PC-9 (cell line): ENCODE measurements around the gene MAZ. TPM values are rescaled to one million over a fixed set of nuclear protein-coding genes. Genes with fewer than 3 reads are reported as not detected.

Experiments used
- BruUV-seq: library from RNA; stranded (reverse); fragments of 400-500 nt; replicated peaks from 2 replicates; lab custom pipeline; 2021; lab: Mats Ljungman, UMichigan
- CTCF ChIA-PET: fragments of 300-600 bp; sonication (Branson Sonifier 250); formaldehyde crosslinking; loops from one replicate; lab custom pipeline; 2022; ENCODE audit warnings: antibody characterized with exemption; lab: Charles Lee
- POLR2A ChIA-PET: fragments of 300-600 bp; sonication (Branson Sonifier 250); formaldehyde crosslinking; loops from one replicate; lab custom pipeline; 2022; ENCODE audit warnings: antibody characterized with exemption; ENCODE audit not compliant: unreplicated experiment; lab: Charles Lee
- DNase-seq, 2 experiments: peaks; one replicate each; pipeline versions ENCODE4 v3.0.0 to v3.0.0-alpha.2; 2015 to 2022; ENCODE audit warnings: mixed read lengths in 1 of 2
- H2AFZ ChIP-seq: fragments of 200-600 bp; sonication (generic); 2 replicates; pipeline ENCODE4 v1.8.1; 2017; ENCODE audit warnings: antibody characterized with exemption
- H3F3A ChIP-seq: fragments of 200-600 bp; sonication (generic); 2 replicates; pipeline ENCODE4 v1.8.1; 2017; ENCODE audit warnings: antibody characterized with exemption, mild to moderate bottlenecking, low read depth; ENCODE audit not compliant: insufficient read depth
- H3K27ac ChIP-seq: fragments of 200-600 bp; sonication (generic); 2 replicates; pipeline ENCODE4 v1.6.1; 2016; ENCODE audit warnings: mixed run types
- H3K27me3 ChIP-seq: fragments of 200-600 bp; sonication (generic); 2 replicates; pipeline ENCODE4 v1.6.1; 2016; ENCODE audit warnings: low read depth, mixed run types; ENCODE audit not compliant: insufficient read depth
- H3K36me3 ChIP-seq: fragments of 200-600 bp; sonication (generic); 2 replicates; pipeline ENCODE4 v1.6.1; 2016; ENCODE audit warnings: low read depth, mixed run types
- H3K4me1 ChIP-seq: fragments of 200-600 bp; sonication (generic); replicated peaks from 2 replicates; pipeline ENCODE4 v1.6.1; 2016; ENCODE audit warnings: mixed run types; ENCODE audit not compliant: insufficient read depth
- H3K4me2 ChIP-seq: fragments of 200-600 bp; sonication (generic); 2 replicates; pipeline ENCODE4 v1.6.1; 2017; ENCODE audit warnings: mixed run types
- H3K4me3 ChIP-seq: fragments of 200-600 bp; sonication (generic); 2 replicates; pipeline ENCODE4 v1.6.1; 2016; ENCODE audit warnings: mixed run types
- H3K79me2 ChIP-seq: fragments of 200-600 bp; sonication (generic); 2 replicates; pipeline ENCODE4 v1.6.1; 2017; ENCODE audit warnings: low read depth, mixed run types
- H3K9me2 ChIP-seq: fragments of 200-600 bp; sonication (generic); 2 replicates; pipeline ENCODE4 v1.8.1; 2017; ENCODE audit warnings: mild to moderate bottlenecking; ENCODE audit not compliant: insufficient read depth
- H3K9me3 ChIP-seq: fragments of 200-600 bp; sonication (generic); 2 replicates; pipeline ENCODE4 v1.8.1; 2016; ENCODE audit warnings: low read depth; ENCODE audit not compliant: insufficient read depth
- H4K20me1 ChIP-seq: fragments of 200-600 bp; sonication (generic); 2 replicates; pipeline ENCODE4 v1.8.1; 2017; ENCODE audit not compliant: insufficient read depth
- EZH2 ChIP-seq: fragments of 200-600 bp; sonication (generic); IDR thresholded peaks from 2 replicates; pipeline ENCODE4 v1.8.0; 2017; ENCODE audit warnings: antibody characterized with exemption, low read depth
- intact Hi-C: fragments of 100-400 bp; cut with micrococcal nuclease; formaldehyde crosslinking; loops from one replicate; pipeline ENCODE4 v1.10.0; 2022; ENCODE audit not compliant: unreplicated experiment
- total RNA-seq: library from RNA; stranded (reverse); gene quantifications from 2 replicates; pipeline ENCODE4 v1.2.3, GENCODE V29; 2021
- TF ChIP-seq, protein P1 (sequence below): fragments of 200-600 bp; sonication (generic); conservative IDR thresholded peaks from 2 replicates; pipeline ENCODE4 v1.6.1; 2017; ENCODE audit warnings: mixed run types, antibody characterized with exemption, mild to moderate bottlenecking, moderate library complexity

MAZ gene
- total RNA-seq, 1 experiment from 2014 or later, result 481 TPM

DNA sequence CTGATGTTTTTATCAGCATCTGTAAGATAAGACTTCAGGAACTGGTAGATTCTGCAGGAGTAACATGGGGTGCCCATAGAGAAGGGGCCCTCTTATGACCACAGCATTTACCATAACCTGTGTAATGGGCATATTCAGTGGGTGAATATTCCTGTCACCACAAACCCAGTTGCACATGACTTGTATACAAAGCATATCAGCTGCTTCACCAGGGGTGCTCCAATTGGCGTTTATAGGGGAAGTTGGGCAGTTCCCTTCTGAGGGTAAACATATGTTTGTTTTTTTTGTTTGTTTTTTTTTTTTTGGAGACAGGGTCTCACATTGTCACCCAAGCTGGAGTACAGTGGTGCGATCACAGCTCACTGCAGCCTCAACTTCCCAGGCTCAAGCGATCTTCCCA, 39.8 kb upstream of the MAZ start:
- no peaks in the 10 kb centered on the region for H3K9me2 ChIP-seq
- TF ChIP-seq, protein P1, sequence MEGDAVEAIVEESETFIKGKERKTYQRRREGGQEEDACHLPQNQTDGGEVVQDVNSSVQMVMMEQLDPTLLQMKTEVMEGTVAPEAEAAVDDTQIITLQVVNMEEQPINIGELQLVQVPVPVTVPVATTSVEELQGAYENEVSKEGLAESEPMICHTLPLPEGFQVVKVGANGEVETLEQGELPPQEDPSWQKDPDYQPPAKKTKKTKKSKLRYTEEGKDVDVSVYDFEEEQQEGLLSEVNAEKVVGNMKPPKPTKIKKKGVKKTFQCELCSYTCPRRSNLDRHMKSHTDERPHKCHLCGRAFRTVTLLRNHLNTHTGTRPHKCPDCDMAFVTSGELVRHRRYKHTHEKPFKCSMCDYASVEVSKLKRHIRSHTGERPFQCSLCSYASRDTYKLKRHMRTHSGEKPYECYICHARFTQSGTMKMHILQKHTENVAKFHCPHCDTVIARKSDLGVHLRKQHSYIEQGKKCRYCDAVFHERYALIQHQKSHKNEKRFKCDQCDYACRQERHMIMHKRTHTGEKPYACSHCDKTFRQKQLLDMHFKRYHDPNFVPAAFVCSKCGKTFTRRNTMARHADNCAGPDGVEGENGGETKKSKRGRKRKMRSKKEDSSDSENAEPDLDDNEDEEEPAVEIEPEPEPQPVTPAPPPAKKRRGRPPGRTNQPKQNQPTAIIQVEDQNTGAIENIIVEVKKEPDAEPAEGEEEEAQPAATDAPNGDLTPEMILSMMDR, result no peak
- TF ChIP-seq EZH2, result no peak
- no peak overlapping the region for H3K4me2 ChIP-seq
- H4K20me1 ChIP-seq, result no peaks in the 10 kb centered on the region
- ChIA-PET CTCF (no interaction called here), POLR2A (no interaction called here)
- BruUV-seq, result no TSS peak
- H3K4me1 ChIP-seq, result peaks cover 27% of the 10 kb centered on the region
- intact Hi-C loops, result no loop called here
- no peak overlapping the region for H2AFZ ChIP-seq
- H3K9me3 ChIP-seq, result no peaks in the 10 kb centered on the region
- H3K27me3 ChIP-seq, result no peaks in the 10 kb centered on the region
- no peaks in the 10 kb centered on the region for H3K36me3 ChIP-seq
- peaks cover 25% of the 10 kb centered on the region for H3F3A ChIP-seq
- no peak for DNase-seq
- no peaks in the 10 kb centered on the region for H3K79me2 ChIP-seq
- H3K4me3 ChIP-seq, result no peak overlapping the region
- H3K27ac ChIP-seq, result no peak overlapping the region

GRCh38 chr16:29767062-29767461, 39.3 kb upstream of the MAZ start:
- Histone ChIP-seq H3K9me2 (no peaks in the 10 kb centered on the region), H3F3A (peaks cover 25% of the 10 kb centered on the region), H3K27ac (no peak overlapping the region), H3K36me3 (no peaks in the 10 kb centered on the region), H3K27me3 (no peaks in the 10 kb centered on the region), H3K4me2 (no peak overlapping the region), H3K4me3 (no peak overlapping the region), H3K4me1 (peaks cover 29% of the 10 kb centered on the region), H3K79me2 (no peaks in the 10 kb centered on the region), H3K9me3 (no peaks in the 10 kb centered on the region), H2AFZ (no peak overlapping the region), H4K20me1 (no peaks in the 10 kb centered on the region)
- intact Hi-C loops, result no loop called here
- TF ChIP-seq, protein P1, result no peak
- TF ChIP-seq EZH2, result no peak
- CTCF ChIA-PET, result no interaction called here
- POLR2A ChIA-PET, result no interaction called here
- BruUV-seq, result no TSS peak
- no peak for DNase-seq

- ChIA-PET POLR2A (no interaction called here), CTCF (no interaction called here)
- Histone ChIP-seq H3K79me2 (no peaks in the 10 kb centered on the region), H3K4me2 (no peak overlapping the region), H3K27ac (no peak overlapping the region), H3K27me3 (no peaks in the 10 kb centered on the region), H4K20me1 (no peaks in the 10 kb centered on the region), H3K4me3 (no peak overlapping the region), H3K4me1 (peaks cover 28% of the 10 kb centered on the region), H3K36me3 (no peaks in the 10 kb centered on the region), H3K9me3 (no peaks in the 10 kb centered on the region), H2AFZ (no peak overlapping the region), H3F3A (peaks cover 20% of the 10 kb centered on the region), H3K9me2 (no peaks in the 10 kb centered on the region)
- TF ChIP-seq EZH2, result no peak
- TF ChIP-seq, protein P1, result no peak
- DNase-seq, result no peak
- no TSS peak for BruUV-seq
- intact Hi-C loops, result no loop called here
Measured at GRCh38 chr16:29769507-29769906, 36.8 kb upstream of the MAZ start.
